Endothelial cell of umbilical vein (primary cell): ENCODE data around the gene GDE1. TPM values are rescaled to one million over a fixed set of nuclear protein-coding genes. Genes with fewer than 3 reads are reported as not detected.

Experiments used
- BruUV-seq: library from RNA; stranded (reverse); fragments of 400-500 nt; replicated peaks from 2 replicates; lab custom pipeline; 2021; lab: Mats Ljungman, UMichigan
- CTCF ChIA-PET: fragments of 300-600, 350-600 bp; sonication (Branson Sonifier 250); formaldehyde crosslinking; loops from one replicate; lab custom pipeline; 2021; ENCODE audit warnings: antibody characterized with exemption, inconsistent platforms; lab: Charles Lee
- POLR2A ChIA-PET: fragments of 300-600, 350-600 bp; sonication (Branson Sonifier 250); formaldehyde crosslinking; loops from one replicate; lab custom pipeline; 2021; ENCODE audit warnings: antibody characterized with exemption, inconsistent platforms; lab: Charles Lee
- DNase-seq: peaks from one replicate; pipeline ENCODE4 v3.0.0-alpha.2; 2011; ENCODE audit warnings: low read depth, low spot score
- FAIRE-seq: peaks from 2 replicates; lab custom pipeline; 2011; peaks lifted over from hg19 to GRCh38; lab: Jason Lieb, UNC
- H2AFZ ChIP-seq: 2 replicates; pipeline ENCODE4 v1.6.0; 2012; ENCODE audit warnings: low read depth, low read length, control low read depth, inconsistent platforms
- H3K27ac ChIP-seq: 2 replicates; pipeline ENCODE4 v1.5.1; 2011; ENCODE audit warnings: low read depth, mild to moderate bottlenecking, control low read depth, low read length, moderate library complexity; ENCODE audit not compliant: insufficient read depth
- H3K27me3 ChIP-seq, 2 experiments: 2 replicates each; pipeline versions ENCODE4 v1.6.0 to v1.6.1; 2011; ENCODE audit warnings: low read length in 2 of 2, mixed read lengths in 1 of 2; ENCODE audit not compliant: control insufficient read depth in 2 of 2, insufficient read depth in 2 of 2
- H3K36me3 ChIP-seq, 2 experiments: 2 replicates in 1 of 2; 3 replicates in 1 of 2; pipeline ENCODE4 v1.5.1; 2011; ENCODE audit warnings: low read length in 2 of 2, mild to moderate bottlenecking in 1 of 2, moderate library complexity in 1 of 2; ENCODE audit not compliant: control insufficient read depth in 2 of 2, insufficient read depth in 2 of 2; ENCODE audit errors: extremely low read depth in 1 of 2
- H3K4me1 ChIP-seq: 3 replicates; pipeline ENCODE4 v1.5.1; 2011; ENCODE audit warnings: mild to moderate bottlenecking, low read length; ENCODE audit not compliant: control insufficient read depth, insufficient read depth; ENCODE audit errors: extremely low read depth
- H3K4me2 ChIP-seq: 2 replicates; pipeline ENCODE4 v1.6.1; 2011; ENCODE audit warnings: low read length, control low read depth, mixed read lengths; ENCODE audit not compliant: insufficient read depth
- H3K4me3 ChIP-seq, 3 experiments: fragments of 200-600 bp in 1 of 3; sonication (generic), shearing (Covaris generic) in 1 of 3; replicated peaks in 1 of 3; 2 replicates each; pipeline ENCODE4 v1.5.1; 2011 to 2016; ENCODE audit warnings: control low read depth in 3 of 3, low read length in 3 of 3, mild to moderate bottlenecking in 2 of 3, inconsistent platforms in 1 of 3, low read depth in 1 of 3, moderate library complexity in 1 of 3; ENCODE audit not compliant: insufficient read depth in 1 of 3
- H3K79me2 ChIP-seq: 2 replicates; pipeline ENCODE4 v1.6.0; 2012; ENCODE audit warnings: low read length, inconsistent platforms; ENCODE audit not compliant: control insufficient read depth, insufficient read depth
- H3K9ac ChIP-seq: replicated peaks from 2 replicates; pipeline ENCODE3; 2011; ENCODE audit warnings: low read length, control low read depth; ENCODE audit not compliant: insufficient read depth; ENCODE audit errors: extremely low read depth
- H3K9me1 ChIP-seq: replicated peaks from 3 replicates; pipeline ENCODE4 v1.6.0; 2011; ENCODE audit warnings: mild to moderate bottlenecking, low read length; ENCODE audit not compliant: control insufficient read depth, insufficient read depth; ENCODE audit errors: extremely low read depth
- H3K9me3 ChIP-seq: replicated peaks from 2 replicates; pipeline ENCODE4 v1.5.1; 2012; ENCODE audit warnings: low read length, inconsistent platforms; ENCODE audit not compliant: control insufficient read depth, insufficient read depth
- H4K20me1 ChIP-seq: replicated peaks from 2 replicates; pipeline ENCODE3; 2011; ENCODE audit warnings: mild to moderate bottlenecking, low read length; ENCODE audit not compliant: control insufficient read depth, insufficient read depth; ENCODE audit errors: extremely low read depth
- EZH2 ChIP-seq: IDR thresholded peaks from 2 replicates; pipeline ENCODE4 v1.6.1; 2012; ENCODE audit warnings: borderline replicate concordance, low read depth, mild to moderate bottlenecking, moderate library complexity, low read length, inconsistent platforms; ENCODE audit not compliant: severe bottlenecking
- FOS ChIP-seq: IDR thresholded peaks from 2 replicates; pipeline ENCODE4 v1.6.1; 2011; ENCODE audit warnings: mild to moderate bottlenecking, low read length, moderate library complexity, borderline replicate concordance; ENCODE audit not compliant: insufficient read depth
- GATA2 ChIP-seq: IDR thresholded peaks from 2 replicates; pipeline ENCODE4 v1.7.0; 2011; ENCODE audit warnings: low read depth, mild to moderate bottlenecking, moderate library complexity, mixed read lengths, low read length; ENCODE audit not compliant: insufficient read length, insufficient read depth
- JUN ChIP-seq: IDR thresholded peaks from 2 replicates; pipeline ENCODE4 v1.6.1; 2011; ENCODE audit warnings: borderline replicate concordance, low read depth; ENCODE audit not compliant: insufficient read length, insufficient read depth
- MYC ChIP-seq: IDR thresholded peaks from one replicate; pipeline ENCODE4 v1.6.1; 2011; ENCODE audit warnings: mild to moderate bottlenecking, low read depth, low read length
- POLR2A ChIP-seq: IDR thresholded peaks from 2 replicates; pipeline ENCODE4 v1.6.1; 2012; ENCODE audit warnings: low read depth, mild to moderate bottlenecking, control low read depth, low read length
- POLR2AphosphoS5 ChIP-seq: IDR thresholded peaks from 2 replicates; pipeline ENCODE4 v1.6.1; 2012; ENCODE audit warnings: low read depth, mild to moderate bottlenecking, control low read depth, low read length, moderate library complexity; ENCODE audit not compliant: insufficient read depth
- dilution Hi-C: fragments of 300-500 bp; cut with MboI; formaldehyde crosslinking; loops from one replicate; pipeline ENCODE4 v1.15.0; 2019; ENCODE audit warnings: low sequenced_read_pairs; ENCODE audit not compliant: extremely low pct_ligation_motif_present
- intact Hi-C: fragments of 100-400 bp; cut with micrococcal nuclease; formaldehyde crosslinking; loops from one replicate; pipeline ENCODE4 v1.10.0; 2022
- polyA plus RNA-seq, 4 experiments: library from polyadenylated mRNA; depleted of rRNA in 3 of 4; stranded (reverse) in 3 of 4; unstranded in 1 of 4; fragments of >200 nt; gene quantifications; 2 replicates each; pipeline versions ENCODE4 v1.2.1 to v1.2.3, GENCODE V29; 2011 to 2012; ENCODE audit warnings: missing spikeins in 1 of 4
- total RNA-seq: library from RNA; stranded (reverse); gene quantifications from 2 replicates; pipeline ENCODE4 v1.2.3, GENCODE V29; 2021
- TF ChIP-seq, protein P1 (sequence below), 2 donors: IDR thresholded peaks; 1 replicate in 1 of 2; 2 replicates in 1 of 2; pipeline ENCODE4 v1.5.1; 2011; ENCODE audit warnings: low read length in 2 of 2, mild to moderate bottlenecking in 2 of 2, moderate library complexity in 2 of 2, control low read depth in 1 of 2, inconsistent platforms in 1 of 2, low read depth in 1 of 2; ENCODE audit not compliant: insufficient read depth in 1 of 2; ENCODE audit errors: extremely low read depth in 1 of 2
- TF ChIP-seq, protein P2 (sequence below): IDR thresholded peaks from 2 replicates; pipeline ENCODE4 v1.6.1; 2011; ENCODE audit not compliant: insufficient read depth, insufficient read length

Gene GDE1
- total and polyA plus RNA-seq, 2 donors (not counting 3 experiments of a cell fraction or from before 2014, with no cell fraction given), result 34.9 to 50.5 TPM

DNA sequence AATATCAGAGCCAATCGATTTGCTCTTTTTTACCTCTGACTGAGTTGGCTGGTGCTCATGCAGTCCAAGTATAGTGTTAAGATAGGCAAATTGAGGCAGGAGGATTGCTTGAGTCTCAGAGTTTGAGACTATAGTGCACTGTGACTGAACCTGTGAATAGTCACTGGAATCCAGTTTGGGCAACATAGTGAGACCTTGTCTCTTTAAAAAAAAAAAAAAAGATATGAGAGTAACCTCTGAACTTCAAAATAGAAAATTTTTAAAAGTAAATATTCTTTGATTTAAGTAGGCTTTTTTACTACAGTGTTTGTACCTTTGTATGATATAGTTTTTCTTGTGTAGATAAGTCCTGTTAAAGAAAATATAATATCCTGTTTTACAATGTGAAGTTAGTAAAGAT lies 5.3 kb upstream of the GDE1 start:
- Histone ChIP-seq H3K27me3 (no peaks in the 10 kb centered on the region), H3K27ac (no peak overlapping the region), H3K79me2 (peaks cover 19% of the 10 kb centered on the region), H3K9me1 (no peaks in the 10 kb centered on the region), H3K9me3 (no peaks in the 10 kb centered on the region), H3K9ac (no peak overlapping the region), H2AFZ (no peak overlapping the region), H4K20me1 (no peaks in the 10 kb centered on the region), H3K36me3 (peaks cover 0 to 2% of the 10 kb centered on the region in 2 experiments), H3K4me1 (peaks cover 8% of the 10 kb centered on the region), H3K4me2 (no peak overlapping the region), H3K4me3 (no peak overlapping the region)
- intact Hi-C loops, result loop anchor here (10.0 kb wide), 2 partner anchors 542 to 722 kb away; partner anchors contain the start of genes ARL6IP1 and TMC7
- ChIA-PET POLR2A (no interaction called here), CTCF (no interaction called here)
- dilution Hi-C loops, result no loop called here
- no TSS peak for BruUV-seq
- DNase-seq, result no peak
- TF ChIP-seq MYC (no peak), FOS (no peak), JUN (no peak), EZH2 (no peak), GATA2 (no peak), POLR2A (no peak), POLR2AphosphoS5 (no peak)
- TF ChIP-seq, protein P1, sequence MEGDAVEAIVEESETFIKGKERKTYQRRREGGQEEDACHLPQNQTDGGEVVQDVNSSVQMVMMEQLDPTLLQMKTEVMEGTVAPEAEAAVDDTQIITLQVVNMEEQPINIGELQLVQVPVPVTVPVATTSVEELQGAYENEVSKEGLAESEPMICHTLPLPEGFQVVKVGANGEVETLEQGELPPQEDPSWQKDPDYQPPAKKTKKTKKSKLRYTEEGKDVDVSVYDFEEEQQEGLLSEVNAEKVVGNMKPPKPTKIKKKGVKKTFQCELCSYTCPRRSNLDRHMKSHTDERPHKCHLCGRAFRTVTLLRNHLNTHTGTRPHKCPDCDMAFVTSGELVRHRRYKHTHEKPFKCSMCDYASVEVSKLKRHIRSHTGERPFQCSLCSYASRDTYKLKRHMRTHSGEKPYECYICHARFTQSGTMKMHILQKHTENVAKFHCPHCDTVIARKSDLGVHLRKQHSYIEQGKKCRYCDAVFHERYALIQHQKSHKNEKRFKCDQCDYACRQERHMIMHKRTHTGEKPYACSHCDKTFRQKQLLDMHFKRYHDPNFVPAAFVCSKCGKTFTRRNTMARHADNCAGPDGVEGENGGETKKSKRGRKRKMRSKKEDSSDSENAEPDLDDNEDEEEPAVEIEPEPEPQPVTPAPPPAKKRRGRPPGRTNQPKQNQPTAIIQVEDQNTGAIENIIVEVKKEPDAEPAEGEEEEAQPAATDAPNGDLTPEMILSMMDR (IDR thresholded peaks at IDR 0.05; ENCODE audit: extremely low read depth in 1 of 2, insufficient read depth in 1 of 2, low read depth in 1 of 2, low read length in 2 of 2), result no peak
- TF ChIP-seq, protein P2, sequence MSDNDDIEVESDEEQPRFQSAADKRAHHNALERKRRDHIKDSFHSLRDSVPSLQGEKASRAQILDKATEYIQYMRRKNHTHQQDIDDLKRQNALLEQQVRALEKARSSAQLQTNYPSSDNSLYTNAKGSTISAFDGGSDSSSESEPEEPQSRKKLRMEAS, result no peak
- FAIRE-seq, result no peak
